Glomerular endothelial cell (primary cell): Measurements from ENCODE around the gene FOXC2. TPM values are rescaled to one million over a fixed set of nuclear protein-coding genes. Genes with fewer than 3 reads are reported as not detected.

ENCODE experiments used
- DNase-seq: peaks from one replicate; pipeline ENCODE4 v3.0.0-alpha.2; 2011; ENCODE audit warnings: low read depth, low spot score; ENCODE audit errors: extremely low read depth
- total RNA-seq: library from RNA; depleted of rRNA; stranded (reverse); fragments of >200 nt; gene quantifications from 2 replicates; pipeline ENCODE4 v1.2.3, GENCODE V29; 2015

The FOXC2 gene
- total RNA-seq, 1 donor from 2014 or later = 21.7 TPM

GRCh38 chr16:86532526-86532815 lies 34.2 kb upstream of the FOXC2 start:
- DNase-seq = no peak

GRCh38 chr16:86533076-86533475 lies 33.6 kb upstream of the FOXC2 start:
- DNase-seq = no peak

- no peak for DNase-seq
Measured at GRCh38 chr16:86533767-86534351, 32.8 kb upstream of the FOXC2 start.

- DNase-seq = no peak
Measured at GRCh38 chr16:86534779-86535615, 31.6 kb upstream of the FOXC2 start.

GRCh38 chr16:86536621-86537020 lies 30.0 kb upstream of the FOXC2 start:
- DNase-seq = no peak

GRCh38 chr16:86537486-86537885 lies 29.1 kb upstream of the FOXC2 start:
- DNase-seq = no peak

- DNase-seq = no peak
Measured at GRCh38 chr16:86538196-86538780, 28.3 kb upstream of the FOXC2 start.

GRCh38 chr16:86540894-86541293 lies 25.7 kb upstream of the FOXC2 start:
- DNase-seq = no peak

GRCh38 chr16:86541560-86541959 lies 25.1 kb upstream of the FOXC2 start:
- DNase-seq = no peak

- no peak for DNase-seq
Measured at GRCh38 chr16:86542756-86543750, 23.6 kb upstream of the FOXC2 start.

GRCh38 chr16:86545481-86545880 lies 21.1 kb upstream of the FOXC2 start:
- DNase-seq = no peak

- no peak for DNase-seq
Measured at GRCh38 chr16:86545954-86546637, 20.5 kb upstream of the FOXC2 start.

- no peak for DNase-seq
Measured at GRCh38 chr16:86546638-86547013, 20.0 kb upstream of the FOXC2 start.

- no peak for DNase-seq
Measured at GRCh38 chr16:86547286-86547685, 19.3 kb upstream of the FOXC2 start.

- DNase-seq = no peak
Measured at GRCh38 chr16:86549076-86549892, 17.3 kb upstream of the FOXC2 start.

- DNase-seq = no peak
Measured at GRCh38 chr16:86549893-86550190, 16.8 kb upstream of the FOXC2 start.

GRCh38 chr16:86550281-86550680 lies 16.3 kb upstream of the FOXC2 start:
- no peak for DNase-seq

- no peak for DNase-seq
Measured at GRCh38 chr16:86553356-86553755, 13.3 kb upstream of the FOXC2 start.

GRCh38 chr16:86554599-86554916 lies 12.1 kb upstream of the FOXC2 start:
- no peak for DNase-seq
